ENCODE data around the gene PACS2.

The PACS2 gene

DNA sequence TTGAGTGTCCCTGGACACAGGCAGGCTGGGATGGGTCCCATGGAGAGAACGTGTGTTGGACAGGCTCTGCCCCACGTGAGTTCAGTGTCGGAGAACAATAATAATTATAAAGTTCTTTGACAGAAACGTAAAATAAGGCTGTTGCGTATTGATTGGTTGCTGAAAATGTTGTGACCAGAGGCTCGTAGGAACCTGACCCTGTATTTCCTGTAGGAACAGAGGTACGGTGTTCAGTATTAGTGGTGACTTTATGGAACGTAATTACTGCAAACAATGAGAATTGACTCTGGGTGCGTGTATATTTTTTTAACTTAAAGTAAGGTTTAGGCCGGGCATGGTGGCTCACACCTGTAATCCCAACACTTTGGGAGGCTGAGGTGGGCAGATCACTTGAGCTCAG, 112.9 kb downstream of the PACS2 start:
- no peak for DNase-seq

DNA sequence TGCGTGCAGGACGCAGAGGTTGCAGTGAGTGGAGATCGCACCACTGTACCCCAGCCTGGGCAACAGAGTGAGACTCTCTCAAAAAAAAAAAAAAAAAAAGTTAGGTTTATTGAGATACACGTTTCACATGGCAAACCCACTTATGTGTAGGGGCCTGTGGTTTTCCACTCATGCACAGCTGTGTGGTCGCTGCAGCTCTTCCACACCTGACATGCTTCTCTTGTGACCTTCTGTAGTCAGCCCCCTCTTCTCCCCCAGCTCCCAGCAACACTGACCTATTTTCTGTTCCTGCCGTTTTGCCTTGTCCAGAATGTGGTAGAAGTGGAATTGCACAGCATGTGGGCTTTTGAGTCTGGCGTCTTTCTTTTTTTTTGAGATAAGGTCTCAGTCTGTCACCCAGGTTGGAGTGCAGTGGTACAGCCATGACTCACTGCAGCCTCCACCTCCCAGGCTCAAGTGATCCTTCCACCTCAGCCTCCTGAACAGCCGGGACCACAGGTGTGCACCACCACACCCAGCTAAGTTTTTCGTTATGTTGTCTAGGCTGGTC, 113.5 kb downstream of the PACS2 start:
- no peak for DNase-seq

DNA sequence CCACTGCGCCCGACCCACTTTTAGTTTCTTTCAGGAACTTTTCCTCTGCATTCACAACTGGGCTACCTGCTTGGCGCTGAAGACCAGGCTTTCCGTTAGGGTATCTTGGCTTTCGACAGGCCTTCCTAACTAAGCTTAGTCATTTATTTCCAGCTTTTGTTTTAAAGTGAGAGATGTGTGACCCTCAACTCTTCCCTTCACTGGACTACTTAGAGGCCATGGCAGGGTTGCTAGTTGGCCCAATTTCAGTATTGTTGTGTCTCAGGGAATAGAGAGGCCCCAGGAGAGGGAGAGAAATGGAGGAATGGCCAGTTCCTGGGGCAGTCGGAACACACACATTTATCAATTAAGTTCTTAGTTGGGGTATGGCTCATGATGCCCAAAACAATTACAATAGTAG, 115.5 kb downstream of the PACS2 start:
- DNase-seq, result no peak

DNA sequence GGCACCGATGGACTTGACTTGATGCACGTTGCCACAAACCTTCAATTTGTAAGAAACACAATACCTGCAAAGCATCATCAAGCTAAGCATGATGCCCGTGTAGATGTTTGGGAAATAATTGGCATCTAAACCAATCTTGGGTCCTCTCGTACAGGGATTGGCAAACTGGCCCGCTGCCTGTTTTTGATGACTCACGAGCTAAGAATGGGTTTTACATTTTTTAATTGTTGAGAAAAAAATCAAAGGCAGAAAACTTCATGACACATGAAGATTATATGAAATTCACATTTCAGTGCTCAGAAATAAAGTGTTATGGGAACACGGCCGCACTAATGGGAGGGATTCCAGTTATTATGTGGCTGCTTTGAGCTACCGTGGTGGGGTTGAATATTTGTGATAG, 116.0 kb downstream of the PACS2 start:
- DNase-seq, result no peak

DNA sequence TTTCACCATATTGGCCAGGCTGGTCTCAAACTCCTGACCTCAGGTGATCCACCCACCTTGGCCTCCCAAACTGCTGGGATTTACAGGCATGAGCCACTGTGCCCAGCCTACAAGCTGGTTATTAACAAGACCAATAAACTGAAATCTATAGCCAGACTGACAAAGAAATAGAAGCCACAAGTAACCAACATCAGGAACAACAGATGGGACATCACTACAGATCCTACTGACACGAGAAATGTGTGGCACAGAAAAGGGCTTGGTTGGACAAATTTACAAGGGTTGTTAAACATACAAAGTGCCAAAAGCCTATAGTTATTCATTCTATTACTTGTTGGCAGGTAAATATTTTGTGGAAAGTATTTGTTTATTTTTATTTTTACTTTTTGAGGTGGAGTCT, 116.7 kb downstream of the PACS2 start:
- no peak for DNase-seq

DNA sequence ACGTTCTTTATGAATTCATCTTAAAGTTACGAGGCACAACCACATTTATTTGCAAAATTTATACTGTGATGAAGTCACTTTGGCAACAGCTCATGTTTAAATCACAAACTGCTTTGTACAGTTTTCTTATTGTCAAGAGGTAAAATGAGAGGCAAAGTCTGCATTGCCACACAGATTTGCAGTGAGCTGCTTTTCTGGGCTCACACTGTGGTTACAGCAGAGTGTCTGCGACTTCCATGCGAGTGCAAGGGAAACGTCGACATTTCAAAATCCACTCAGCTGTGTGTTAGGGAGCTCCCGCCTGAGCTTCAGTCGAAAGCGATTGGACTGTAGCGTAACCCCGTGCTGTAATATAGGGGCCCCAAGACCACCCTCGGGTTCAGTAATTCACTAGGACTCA, 118.1 kb downstream of the PACS2 start:
- DNase-seq, result no peak

DNA sequence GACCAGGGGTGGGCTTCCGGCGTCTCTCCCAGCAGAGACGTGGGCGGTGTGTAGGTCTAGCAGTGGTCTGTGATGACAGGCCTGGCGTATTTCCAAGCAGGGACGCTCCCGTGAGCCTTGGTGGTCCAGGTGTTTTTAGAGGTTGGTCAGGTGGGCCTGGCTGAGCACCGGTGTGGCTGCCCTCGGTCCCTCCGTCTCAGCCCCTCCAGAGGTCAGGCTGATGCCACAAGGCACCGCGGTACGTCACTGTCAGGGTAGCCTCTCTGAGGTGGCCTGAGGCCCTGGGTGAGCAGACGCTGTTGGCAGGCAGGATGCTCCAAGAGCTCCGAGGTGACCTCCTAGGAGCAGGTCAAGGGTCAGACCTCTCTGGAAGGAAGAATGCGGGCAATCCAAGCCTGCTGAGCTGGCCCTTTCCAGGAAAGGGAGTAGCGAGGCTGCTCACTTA, 118.6 kb downstream of the PACS2 start:
- no peak for DNase-seq

DNA sequence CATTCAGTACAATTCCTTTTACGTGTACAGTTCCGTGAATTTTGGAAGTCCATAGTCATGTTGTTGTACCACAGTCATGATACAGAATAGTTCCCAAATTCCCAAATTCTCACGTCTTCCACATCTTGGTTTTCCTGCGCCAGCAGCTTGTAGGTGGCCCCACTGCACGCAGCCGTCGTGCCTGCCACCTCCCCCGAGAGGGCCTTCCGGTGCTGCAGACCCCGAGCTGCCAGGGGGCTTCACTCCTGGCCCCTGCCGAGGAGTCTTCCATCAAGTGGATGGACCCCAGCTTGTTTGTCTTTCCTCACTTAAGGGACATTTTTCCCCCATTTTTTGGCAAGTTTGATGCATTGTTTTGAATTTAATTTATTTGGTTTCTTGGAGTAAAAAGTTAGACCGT, 121.9 kb downstream of the PACS2 start:
- no peak for DNase-seq

DNA sequence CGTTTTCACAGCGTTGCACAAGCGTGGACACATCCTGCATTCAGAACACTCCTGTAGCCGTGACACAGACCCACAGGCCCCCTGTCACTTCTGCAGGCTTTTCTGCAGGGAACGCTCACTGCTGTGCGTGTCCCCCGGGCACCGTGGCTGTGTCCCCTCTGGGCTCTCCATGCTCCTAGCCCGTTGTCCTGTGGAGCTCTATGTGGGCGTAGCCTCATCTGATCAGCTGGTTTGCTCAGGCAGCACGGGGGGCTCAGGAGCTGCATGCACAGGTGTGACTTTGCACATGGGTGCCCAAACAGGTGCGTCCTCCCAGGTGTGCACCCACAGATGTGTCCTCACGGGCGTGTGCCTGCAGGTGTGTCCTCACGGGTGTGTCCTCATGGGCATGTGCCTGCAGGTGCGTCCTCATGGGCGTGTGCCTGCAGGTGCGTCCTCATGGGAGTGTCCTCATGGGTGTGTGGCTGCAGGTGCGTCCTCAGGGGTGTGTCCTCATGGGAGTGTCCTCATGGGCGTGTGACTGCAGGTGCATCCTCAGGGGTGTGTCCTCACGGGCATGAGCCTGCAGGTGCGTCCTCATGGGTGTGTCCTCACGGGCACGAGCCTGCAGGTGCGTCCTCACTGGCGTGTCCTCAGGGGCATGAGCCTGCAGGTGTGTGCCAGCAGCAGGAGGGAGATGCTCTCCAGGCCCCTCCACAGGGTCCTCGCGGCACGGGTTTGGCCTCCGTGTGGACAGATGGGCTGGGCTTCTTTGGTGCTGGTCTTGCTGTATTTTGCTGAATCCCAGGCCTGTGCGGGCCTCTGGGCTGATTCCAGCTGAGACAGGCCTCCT, 122.6 kb downstream of the PACS2 start:
- no peak for DNase-seq

DNA sequence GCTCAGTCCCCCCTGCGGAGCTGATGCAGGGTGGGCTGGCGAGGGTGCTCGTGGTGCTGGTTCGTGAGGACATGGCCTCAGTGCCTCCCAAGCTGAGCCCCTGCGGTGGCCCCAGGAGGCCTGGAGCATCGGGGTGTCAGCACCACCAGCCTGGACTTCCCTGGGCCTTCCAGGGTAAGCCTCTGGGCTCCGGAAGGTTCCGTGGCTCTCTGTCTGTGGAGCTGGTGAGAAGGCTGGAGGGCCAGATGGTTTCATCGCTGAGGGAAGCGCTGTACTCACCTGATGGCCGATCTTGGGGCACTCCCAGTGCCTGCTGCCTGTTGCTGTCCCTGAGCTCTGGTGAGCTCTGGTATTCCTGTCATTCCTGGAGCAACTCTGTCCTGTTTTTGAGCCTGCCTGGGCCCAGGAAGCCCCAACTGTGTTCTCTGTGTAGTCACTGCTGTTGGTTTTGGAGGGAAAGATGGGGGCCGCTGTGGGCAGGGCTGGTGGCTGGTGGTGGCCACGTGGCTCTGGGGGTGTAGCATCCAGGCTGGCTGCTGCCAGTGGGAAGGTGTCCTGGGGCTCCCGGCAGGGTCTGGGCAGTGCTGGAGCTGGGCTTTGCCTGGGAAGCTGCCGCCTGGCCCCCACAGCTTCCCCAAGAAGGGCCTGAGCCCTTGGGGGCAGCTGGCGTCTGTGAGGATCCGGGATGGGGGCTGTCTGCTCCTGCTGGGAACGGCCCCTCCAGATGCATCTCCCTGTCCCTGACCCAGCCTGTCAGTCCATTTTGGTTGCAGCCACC, 123.4 kb downstream of the PACS2 start:
- no peak for DNase-seq

DNA sequence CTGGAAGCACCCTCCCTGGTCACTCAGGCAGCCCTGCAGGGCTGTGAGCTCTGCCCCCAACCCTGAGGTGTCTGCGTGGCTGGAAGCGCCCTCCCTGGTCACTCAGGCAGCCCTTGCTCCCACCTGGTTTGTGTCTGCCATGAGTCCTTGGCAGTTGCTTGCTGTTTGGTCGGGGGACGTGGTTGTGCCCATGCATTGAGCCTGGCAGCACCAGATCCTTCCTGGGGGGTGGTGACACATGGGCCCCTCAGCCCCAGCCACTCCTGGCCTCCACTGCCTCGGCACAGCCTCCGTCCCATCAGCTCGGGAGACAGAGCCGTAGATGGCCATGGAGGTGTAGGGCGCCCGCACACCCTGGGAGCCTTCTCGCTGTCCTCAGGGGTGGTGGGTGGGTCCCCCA, 124.6 kb downstream of the PACS2 start:
- DNase-seq, result no peak

DNA sequence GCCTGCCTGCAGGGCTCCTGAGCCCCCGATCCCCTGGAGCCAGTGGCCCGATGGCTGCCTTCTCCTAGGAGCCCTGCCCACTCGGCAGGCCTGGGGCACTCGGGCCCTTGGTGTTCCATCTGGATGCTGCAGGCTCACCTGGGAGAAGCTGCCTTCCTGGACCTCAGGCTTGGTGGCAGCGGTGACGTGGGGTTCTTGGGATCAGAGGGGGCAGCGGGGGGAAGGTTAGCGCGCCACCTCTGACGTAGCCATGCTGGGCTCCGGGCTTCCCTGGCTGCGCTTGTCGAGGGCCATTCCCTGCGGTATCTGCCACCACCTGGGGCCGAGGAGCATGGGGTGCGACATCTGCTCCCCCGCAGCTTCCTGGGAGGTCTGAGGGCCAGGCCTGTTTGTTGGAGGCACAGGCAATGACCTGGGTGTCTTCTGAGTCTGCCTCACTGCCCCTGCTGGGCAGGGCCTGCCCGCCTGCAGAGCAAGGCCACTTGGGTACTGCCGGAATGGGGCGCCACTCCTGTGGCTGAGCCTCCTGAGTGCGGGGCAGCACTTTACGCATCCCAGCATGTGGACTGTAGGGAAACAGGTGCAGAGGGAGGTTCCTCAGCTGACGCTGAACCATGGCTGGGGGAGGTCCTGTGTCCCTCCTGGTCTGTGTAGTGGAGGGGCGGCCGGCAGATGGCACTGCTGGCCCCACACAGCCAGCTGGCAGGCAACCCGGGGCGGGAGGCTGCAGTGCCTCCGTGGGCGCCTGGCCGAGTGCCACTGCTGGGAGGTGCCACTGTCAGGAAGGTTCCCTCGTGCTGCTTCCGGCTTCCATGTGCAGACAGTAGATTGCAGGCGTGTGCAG, 125.4 kb downstream of the PACS2 start:
- DNase-seq, result no peak

DNA sequence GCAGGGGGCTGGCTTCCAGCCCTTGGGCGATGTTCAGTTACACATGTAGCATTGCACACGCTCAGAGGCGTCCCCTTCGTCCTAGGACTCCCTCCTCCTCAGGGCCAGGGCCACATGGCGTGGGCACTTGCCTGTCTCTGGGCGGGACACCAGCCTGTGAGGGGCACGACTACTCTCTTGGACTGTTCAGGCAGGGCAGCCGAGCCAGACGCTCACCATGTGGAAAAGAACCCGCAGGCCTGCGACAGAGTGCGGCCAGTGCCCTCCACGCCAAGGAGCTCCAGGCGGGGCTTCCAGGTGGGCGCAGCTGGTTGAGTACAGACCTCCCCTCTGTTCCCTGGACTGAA, 126.0 kb downstream of the PACS2 start:
- no peak for DNase-seq

DNA sequence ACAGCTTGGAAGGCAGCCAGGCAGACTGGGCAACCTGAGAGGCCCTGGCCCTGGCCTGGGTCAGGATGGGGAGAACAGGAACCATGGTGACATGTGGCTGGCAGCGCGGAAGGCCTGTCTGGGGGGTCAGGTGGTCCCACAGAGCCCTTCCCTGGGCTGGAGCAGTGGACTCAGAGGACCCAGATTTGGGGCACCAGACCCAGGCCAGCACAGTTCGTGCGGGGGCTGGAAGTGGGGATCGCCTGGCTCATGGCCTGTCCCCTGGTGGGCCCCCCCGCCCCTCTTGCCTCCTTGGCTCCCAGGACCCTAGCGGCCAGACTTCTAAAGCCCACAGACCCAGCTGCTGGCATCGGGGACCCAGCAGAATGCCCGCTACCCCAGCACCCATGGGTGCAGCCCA, 126.4 kb downstream of the PACS2 start:
- DNase-seq, result no peak

DNA sequence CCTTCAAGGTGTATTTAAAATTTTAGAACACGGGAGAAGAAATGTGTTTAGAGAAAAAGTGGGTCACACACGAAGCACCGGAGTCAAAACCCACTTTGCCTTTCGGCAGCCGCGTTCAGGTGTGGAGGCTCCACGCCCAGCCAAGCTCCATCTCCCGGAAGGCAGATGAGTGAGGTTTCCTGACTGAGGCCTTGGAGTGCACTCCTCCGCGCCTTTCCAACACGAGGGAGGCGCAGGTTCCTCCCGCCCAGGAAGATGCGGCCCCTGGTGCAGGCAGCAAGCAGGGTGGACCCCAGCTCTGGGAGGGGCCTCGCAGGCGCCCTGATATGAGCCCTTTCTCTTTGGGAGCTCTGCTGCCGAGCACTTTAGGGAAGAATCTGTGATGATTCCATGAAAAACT, 127.6 kb downstream of the PACS2 start:
- DNase-seq, result no peak

DNA sequence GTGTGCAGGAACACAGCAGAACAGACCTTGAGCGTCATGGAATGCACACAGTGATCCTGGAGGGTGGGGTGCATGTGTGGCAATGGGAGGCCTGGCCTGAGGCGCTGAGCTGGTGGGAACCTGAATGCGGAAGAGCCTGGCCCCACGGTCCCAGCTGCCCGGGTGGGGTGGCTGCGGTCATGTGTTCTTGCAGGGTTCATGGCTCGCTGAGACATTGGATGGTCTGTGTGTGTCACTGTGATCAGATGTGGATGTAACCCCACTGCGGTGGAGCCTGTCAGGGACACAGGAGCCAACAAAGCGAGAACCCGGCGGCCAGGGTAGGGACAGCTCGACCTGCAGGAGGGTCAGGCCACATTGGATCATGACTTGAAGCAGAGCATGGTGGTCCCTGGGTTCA, 128.3 kb downstream of the PACS2 start:
- DNase-seq, result no peak

DNA sequence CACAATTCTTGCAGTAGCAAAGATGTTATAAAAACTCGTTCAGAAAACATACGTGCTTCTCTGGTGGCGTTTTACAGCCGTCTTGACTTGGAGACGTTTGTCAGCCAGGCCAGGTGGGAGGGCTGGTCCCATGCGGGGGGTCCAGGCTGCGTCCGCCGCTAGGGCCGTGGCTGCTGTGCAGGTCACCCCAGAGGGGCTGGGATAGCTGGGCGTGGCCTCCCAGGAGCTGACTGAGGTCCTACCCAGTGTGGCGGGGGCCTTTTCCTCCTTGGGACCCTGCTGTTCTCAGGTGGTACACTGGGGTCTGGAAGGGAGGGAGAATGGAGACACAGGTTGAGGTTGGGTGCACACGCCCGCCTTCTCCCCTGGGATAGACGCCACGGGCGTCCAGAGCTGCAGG, 130.3 kb downstream of the PACS2 start:
- no peak for DNase-seq

DNA sequence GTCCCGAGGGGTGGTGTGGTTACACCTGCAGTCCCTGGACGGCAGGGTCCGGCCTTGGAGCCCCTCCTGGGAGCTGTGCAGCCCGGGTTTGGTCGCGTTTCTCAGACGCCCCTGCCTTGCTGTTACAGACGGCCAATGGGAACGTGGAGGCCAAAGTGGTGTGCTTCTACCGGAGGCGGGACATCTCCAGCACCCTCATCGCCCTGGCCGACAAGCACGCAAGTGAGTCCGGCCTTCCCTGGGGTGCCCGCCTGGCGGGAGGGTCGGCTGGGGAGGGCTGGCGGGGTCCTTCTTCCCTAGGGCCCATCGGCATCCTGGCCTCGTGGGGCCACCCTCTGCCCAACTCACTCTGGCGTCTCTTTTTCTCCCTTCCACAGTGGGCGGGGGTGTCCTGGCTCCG, 130.7 kb downstream of the PACS2 start:
- no peak for DNase-seq

DNA sequence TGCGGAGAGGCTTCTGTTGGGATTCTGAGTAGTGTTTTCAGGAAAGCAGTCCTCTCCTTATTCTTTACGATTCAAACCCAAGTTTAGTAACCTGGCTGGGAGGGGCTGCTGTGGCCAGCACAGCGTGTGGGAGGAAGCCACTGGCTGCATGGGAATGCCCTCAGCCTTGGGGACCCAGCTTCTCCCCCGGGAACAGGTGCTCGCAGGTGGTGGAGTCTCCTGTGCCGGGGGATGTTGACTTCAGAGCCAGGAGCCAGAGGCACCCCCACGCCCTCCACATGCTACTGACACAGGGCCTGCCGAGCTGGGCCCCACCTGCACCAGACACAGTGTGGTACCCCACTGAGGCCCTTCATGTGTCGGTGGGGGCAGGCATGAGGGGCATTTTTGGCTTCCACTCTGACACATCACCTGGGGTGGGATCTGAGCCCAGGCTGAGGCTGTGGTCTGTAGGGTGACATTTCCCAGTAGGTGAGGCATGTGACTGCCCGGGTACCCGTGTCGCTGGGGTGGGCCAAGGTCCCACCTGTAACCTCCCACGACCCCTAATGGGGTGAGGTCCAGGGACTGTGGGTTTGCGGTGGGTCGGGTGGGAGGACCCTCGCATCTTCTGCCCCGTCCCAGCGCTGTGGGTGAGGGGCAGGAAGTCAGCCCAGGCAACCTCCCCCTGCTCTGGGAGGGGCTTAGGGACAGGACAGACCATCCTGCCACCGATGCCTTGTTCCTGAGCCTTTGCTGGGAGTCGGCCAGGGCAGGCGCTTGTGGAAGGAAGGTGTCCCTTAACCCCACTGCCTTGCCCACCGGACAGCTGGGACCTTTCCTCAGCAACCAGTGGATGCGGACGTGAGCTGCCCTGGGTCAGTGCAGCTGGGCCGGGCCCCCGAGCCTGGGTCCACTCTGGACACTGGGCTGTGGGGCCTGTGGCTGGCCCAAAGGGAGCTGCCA, 131.6 kb downstream of the PACS2 start:
- DNase-seq, result no peak

DNA sequence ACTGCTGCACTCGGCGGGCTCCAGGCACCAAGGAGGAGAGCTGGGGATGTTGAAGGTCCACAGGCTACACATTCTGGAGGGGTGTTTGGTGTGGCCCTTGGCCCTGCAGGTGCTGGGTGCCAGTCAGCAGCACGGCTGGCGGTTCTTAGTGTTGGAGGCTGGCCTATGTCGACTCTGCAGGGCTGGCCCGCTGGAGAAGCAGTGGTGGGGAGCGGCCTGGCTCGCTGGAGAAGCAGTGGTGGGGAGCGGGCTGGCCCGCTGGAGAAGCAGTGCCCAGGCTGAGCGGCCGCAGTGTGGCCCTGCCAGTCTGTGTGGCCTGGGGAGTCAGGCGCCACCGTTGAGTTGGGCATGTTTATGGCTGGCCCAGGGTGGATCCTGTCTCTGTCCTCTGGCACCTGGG, 132.4 kb downstream of the PACS2 start:
- DNase-seq, result no peak
